Transverse colon (tissue), 4 donors: ENCODE measurements around the gene ZNF488. TPM values are rescaled to one million over a fixed set of nuclear protein-coding genes. Genes with fewer than 3 reads are reported as not detected.

Experiments used
- DNase-seq: peaks from one replicate; pipeline ENCODE4 v3.0.0-alpha.2; 2019
- H3K27ac ChIP-seq, 4 donors: fragments of 200-600 bp; sonication (generic); 2 replicates each; pipeline ENCODE4 v1.5.1; 2016 to 2018; ENCODE audit warnings: inconsistent platforms in 4 of 4
- H3K27me3 ChIP-seq: fragments of 200-600 bp; sonication (generic); 2 replicates; pipeline ENCODE4 v1.5.1; 2017; ENCODE audit warnings: inconsistent platforms
- H3K36me3 ChIP-seq, 4 donors: fragments of 200-600 bp; sonication (generic); 2 replicates each; pipeline ENCODE4 v1.5.1; 2017 to 2019; ENCODE audit warnings: inconsistent platforms in 4 of 4
- H3K4me1 ChIP-seq, 4 donors: fragments of 200-600 bp; sonication (generic); 2 replicates each; pipeline ENCODE4 v1.5.1; 2017 to 2020; ENCODE audit warnings: inconsistent platforms in 4 of 4
- H3K4me3 ChIP-seq, 4 donors: fragments of 200-600 bp; sonication (generic); 1 replicate in 1 of 4; 2 replicates in 3 of 4; pipeline versions ENCODE4 v1.5.1 to v1.6.1; 2017 to 2019; ENCODE audit warnings: inconsistent platforms in 4 of 4
- H3K9me3 ChIP-seq, 2 donors: fragments of 200-600 bp; sonication (generic); 2 replicates each; pipeline ENCODE4 v1.5.1; 2017 to 2019; ENCODE audit warnings: inconsistent platforms in 2 of 2
- EP300 ChIP-seq: sonication (generic); formaldehyde crosslinking; IDR thresholded peaks from one replicate; pipeline ENCODE4 v1.6.1; 2017; ENCODE audit warnings: antibody characterized with exemption, low read depth
- POLR2A ChIP-seq: fragments of 450-650 bp; IDR thresholded peaks from one replicate; pipeline ENCODE4 v1.6.1; 2016; ENCODE audit warnings: antibody characterized with exemption, mild to moderate bottlenecking, moderate library complexity
- POLR2AphosphoS5 ChIP-seq, 3 donors: sonication (generic); formaldehyde crosslinking; IDR thresholded peaks; one replicate each; pipeline ENCODE4 v1.6.1; 2016; ENCODE audit warnings: antibody characterized with exemption in 3 of 3
- WGBS, 2 donors: methylation state at CpG; one replicate each; pipeline ENCODE4 v1.1.5; 2018; ENCODE audit warnings: low coverage in 1 of 2; 5-methylcytosine and 5-hydroxymethylcytosine counted together
- in situ Hi-C, 4 donors: fragments of 200-750 bp; cut with MboI; loops; one replicate each; pipeline versions ENCODE4 v1.15.0 to v1.15.1; 2017; ENCODE audit warnings: low sequenced_read_pairs in 3 of 4, low pct_ligation_motif_present in 1 of 4, low pct_unique_long_range_greater_than_20kb in 1 of 4
- intact Hi-C: fragments of 100-400 bp; cut with DNase I; formaldehyde crosslinking; loops from one replicate; pipeline ENCODE4 v1.15.1; 2023; ENCODE audit warnings: low total_unique reads
- total RNA-seq, 4 donors: library from RNA; depleted of rRNA; stranded (reverse); fragments of >200 nt; gene quantifications; one replicate each; pipeline ENCODE4 v1.1.0, GENCODE V29; 2016
- TF ChIP-seq, protein P1 (sequence below), 5 experiments: fragments of 200-600 bp in 3 of 5; fragments of 450-650 bp in 2 of 5; sonication (generic) in 3 of 5; IDR thresholded peaks; 1 replicate in 2 of 5; 2 replicates in 3 of 5; pipeline ENCODE4 v1.5.1; 2016 to 2017; ENCODE audit warnings: antibody characterized with exemption in 5 of 5, inconsistent platforms in 3 of 5, mild to moderate bottlenecking in 2 of 5, moderate library complexity in 1 of 5

ZNF488 gene
- total RNA-seq, 4 donors from 2014 or later: 0.41 to 0.80 TPM; not detected in 2

DNA sequence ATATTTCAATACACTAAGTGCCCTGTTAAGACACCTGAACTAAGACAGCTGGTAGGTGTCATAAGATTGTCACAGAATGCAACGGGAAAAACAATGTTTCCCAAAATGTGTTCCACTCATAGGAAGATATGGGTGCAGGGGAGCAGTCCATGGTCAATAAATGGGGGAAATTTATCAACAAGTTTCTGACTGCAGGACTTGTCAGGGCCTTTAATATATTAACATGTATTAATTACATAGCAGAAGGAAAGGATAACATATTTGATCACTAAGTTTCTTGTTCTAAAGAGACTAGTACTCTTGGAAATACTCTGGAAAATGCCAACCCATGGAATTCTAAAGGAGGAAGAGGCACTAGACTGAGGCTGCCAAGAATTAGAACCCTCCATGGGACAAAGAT lies 29.2 kb downstream of the ZNF488 start:
- H3K4me3 ChIP-seq: no peak overlapping the region
- 76% methylated on average over 1 of the region's 1 CpG; no CpG with 5 or more reads in 1 of the 2 donors for WGBS, 2 donors
- in situ Hi-C loops: no loop called here
- H3K27ac ChIP-seq: no peak overlapping the region
- TF ChIP-seq POLR2A: no peak
- TF ChIP-seq EP300: no peak
- TF ChIP-seq, protein P1, sequence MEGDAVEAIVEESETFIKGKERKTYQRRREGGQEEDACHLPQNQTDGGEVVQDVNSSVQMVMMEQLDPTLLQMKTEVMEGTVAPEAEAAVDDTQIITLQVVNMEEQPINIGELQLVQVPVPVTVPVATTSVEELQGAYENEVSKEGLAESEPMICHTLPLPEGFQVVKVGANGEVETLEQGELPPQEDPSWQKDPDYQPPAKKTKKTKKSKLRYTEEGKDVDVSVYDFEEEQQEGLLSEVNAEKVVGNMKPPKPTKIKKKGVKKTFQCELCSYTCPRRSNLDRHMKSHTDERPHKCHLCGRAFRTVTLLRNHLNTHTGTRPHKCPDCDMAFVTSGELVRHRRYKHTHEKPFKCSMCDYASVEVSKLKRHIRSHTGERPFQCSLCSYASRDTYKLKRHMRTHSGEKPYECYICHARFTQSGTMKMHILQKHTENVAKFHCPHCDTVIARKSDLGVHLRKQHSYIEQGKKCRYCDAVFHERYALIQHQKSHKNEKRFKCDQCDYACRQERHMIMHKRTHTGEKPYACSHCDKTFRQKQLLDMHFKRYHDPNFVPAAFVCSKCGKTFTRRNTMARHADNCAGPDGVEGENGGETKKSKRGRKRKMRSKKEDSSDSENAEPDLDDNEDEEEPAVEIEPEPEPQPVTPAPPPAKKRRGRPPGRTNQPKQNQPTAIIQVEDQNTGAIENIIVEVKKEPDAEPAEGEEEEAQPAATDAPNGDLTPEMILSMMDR (IDR thresholded peaks at IDR 0.05): no peak
- TF ChIP-seq POLR2AphosphoS5 (IDR thresholded peaks at IDR 0.05): no peak
- no peaks in the 10 kb centered on the region for H3K9me3 ChIP-seq
- no peaks in the 10 kb centered on the region for H3K27me3 ChIP-seq
- DNase-seq: no peak
- H3K36me3 ChIP-seq: no peaks in the 10 kb centered on the region
- no peaks in the 10 kb centered on the region for H3K4me1 ChIP-seq
- intact Hi-C loops: no loop called here

DNA sequence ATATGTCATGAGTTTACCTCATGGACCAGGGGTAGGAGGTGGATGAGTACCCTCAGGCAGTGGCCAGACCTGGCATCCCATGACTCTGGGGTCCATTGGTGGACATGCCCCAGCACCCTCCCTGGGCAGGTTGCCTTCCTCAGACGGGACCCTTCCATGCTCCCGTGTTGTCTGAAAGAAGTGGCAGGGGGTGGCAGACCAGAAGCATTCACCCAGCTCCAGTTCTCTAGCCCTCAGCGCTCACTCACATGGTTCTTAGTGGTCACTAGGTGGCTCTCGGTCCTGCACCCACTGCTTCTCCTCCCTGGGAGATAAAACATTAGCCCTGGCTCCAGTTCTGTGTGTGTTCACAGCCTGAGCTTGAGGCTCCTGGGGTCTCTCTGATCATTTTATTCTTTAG lies 29.9 kb downstream of the ZNF488 start:
- 60 to 81% methylated on average over 1 to 4 of the region's 4 CpGs for WGBS, 2 donors
- H3K27ac ChIP-seq: no peak overlapping the region
- DNase-seq: no peak

DNA sequence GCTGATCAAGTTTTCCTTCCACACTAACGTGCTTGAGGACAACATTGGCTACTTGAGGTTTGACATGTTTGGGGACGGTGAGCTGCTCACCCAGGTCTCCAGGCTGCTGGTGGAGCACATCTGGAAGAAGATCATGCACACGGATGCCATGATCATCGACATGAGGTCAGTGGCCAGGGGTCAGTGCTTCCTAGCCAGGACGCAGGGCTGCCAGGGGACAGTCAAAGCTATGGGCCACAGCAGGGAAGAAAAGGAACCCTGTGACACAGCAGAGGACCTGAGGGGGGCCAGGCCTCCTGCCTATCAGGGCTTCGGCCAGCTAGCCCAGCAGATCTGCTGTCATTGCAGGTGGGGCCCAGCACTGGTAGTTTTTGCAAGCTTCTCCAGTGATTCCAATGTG lies 30.7 kb downstream of the ZNF488 start:
- Histone ChIP-seq H3K4me1 (no peaks in the 10 kb centered on the region), H3K27me3 (no peaks in the 10 kb centered on the region), H3K4me3 (no peak overlapping the region), H3K27ac (no peak overlapping the region), H3K36me3 (no peaks in the 10 kb centered on the region), H3K9me3 (no peaks in the 10 kb centered on the region)
- in situ Hi-C loops (no loop called here), intact Hi-C loops (no loop called here)
- DNase-seq: no peak
- 87% methylated on average over 6 of the region's 6 CpGs; no CpG with 5 or more reads in 1 of the 2 donors for WGBS, 2 donors
- TF ChIP-seq, protein P1 (IDR thresholded peaks at IDR 0.05): no peak
- TF ChIP-seq POLR2A: no peak
- TF ChIP-seq EP300: no peak
- no peak for TF ChIP-seq POLR2AphosphoS5 (IDR thresholded peaks at IDR 0.05)

More for the DNA sequence above, 29.9 kb downstream of the ZNF488 start:
- Histone ChIP-seq H3K27me3 (no peaks in the 10 kb centered on the region), H3K4me3 (no peak overlapping the region), H3K9me3 (no peaks in the 10 kb centered on the region), H3K36me3 (no peaks in the 10 kb centered on the region), H3K4me1 (no peaks in the 10 kb centered on the region)
- TF ChIP-seq POLR2A: no peak
- no peak for TF ChIP-seq EP300
- TF ChIP-seq, protein P1 (IDR thresholded peaks at IDR 0.05): no peak
- no peak for TF ChIP-seq POLR2AphosphoS5 (IDR thresholded peaks at IDR 0.05)
- in situ Hi-C loops: no loop called here
- intact Hi-C loops: no loop called here

DNA sequence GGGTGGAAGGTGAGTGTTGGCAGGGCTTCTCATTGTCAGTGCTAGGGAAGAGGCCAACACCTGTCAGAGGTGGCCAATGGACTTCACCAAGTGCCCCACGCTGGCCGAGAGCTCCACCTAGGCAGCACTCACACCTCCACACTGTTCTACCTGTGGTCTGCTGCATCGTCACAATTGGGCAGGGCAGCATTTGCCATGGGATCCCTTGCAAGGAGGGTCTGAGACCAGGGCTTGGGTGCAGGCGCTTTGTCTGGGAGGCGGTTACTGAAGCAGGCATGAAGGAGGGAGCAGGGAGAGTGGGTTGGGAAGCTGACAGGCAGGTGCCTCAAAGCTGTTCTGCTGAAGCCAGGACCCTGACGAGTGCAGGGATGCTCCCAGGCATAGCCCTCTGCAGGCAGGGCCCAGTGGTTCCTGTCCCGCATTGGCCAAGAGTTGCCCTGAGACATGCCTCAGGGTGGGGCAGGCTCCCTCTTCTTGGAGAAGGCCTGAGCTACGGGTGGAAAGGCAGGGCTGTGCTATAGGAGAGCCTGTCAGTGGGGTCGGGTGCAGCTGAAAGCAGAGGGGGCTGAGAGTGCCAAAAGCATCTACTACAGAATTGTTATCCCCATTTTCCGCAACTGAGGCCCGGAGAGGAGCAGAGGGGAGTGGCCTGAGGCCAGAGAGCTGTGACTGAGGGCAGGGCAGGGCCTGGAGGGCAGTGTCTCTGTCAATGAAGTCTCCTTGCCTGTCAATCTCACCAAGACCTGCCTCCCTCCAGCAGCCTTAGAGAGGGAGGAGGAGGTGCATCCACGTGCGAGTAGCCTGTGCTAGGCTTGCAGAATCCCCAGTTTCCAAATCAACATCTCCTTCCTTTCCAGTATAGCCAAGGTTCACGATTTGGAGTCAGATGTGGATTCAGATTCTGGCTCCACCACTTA lies 31.9 kb downstream of the ZNF488 start:
- in situ Hi-C loops (no loop called here), intact Hi-C loops (no loop called here)
- Histone ChIP-seq H3K4me3 (no peak overlapping the region), H3K9me3 (no peaks in the 10 kb centered on the region), H3K4me1 (no peaks in the 10 kb centered on the region), H3K27me3 (no peaks in the 10 kb centered on the region), H3K27ac (no peak overlapping the region), H3K36me3 (no peaks in the 10 kb centered on the region)
- no peak for TF ChIP-seq POLR2AphosphoS5 (IDR thresholded peaks at IDR 0.05)
- DNase-seq: no peak
- WGBS, 2 donors: 71 to 78% methylated on average over 1 to 13 of the region's 14 CpGs
